ENCODE results near the gene FKBP8. TPM values are rescaled to one million over a fixed set of nuclear protein-coding genes. Genes with fewer than 3 reads are reported as not detected.
"Not testable (repeated sequence)": the region's sequence is repeated elsewhere in the genome, so short reads cannot be mapped to it uniquely, and the experiment has no call there.

FKBP8 gene
- 174 and 184 TPM in 2 replicates for total RNA-seq (2022)
- percentile 62 among the genes with signal in this experiment for Bru-seq, nascent RNA
- percentile 65 among the genes with signal in this experiment for BruChase-seq, experiment 1, labeled RNA remaining after a 2-hour chase
- percentile 75 among the genes with signal in this experiment for BruChase-seq, experiment 2, labeled RNA remaining after a 6-hour chase
- long read RNA-seq, transcript FKBP8-213 (9 exons, 1,849 nt), result major isoform, 409 of 655 reads
- long read RNA-seq, transcript FKBP8-201 (9 exons, 1,710 nt), result minor isoform, 165 of 655 reads
- long read RNA-seq, transcript FKBP8-202 (6 exons, 1,292 nt), result minor isoform, 5 of 655 reads
- long read RNA-seq, transcript FKBP8-209 (9 exons, 1,781 nt), result minor isoform, 7 of 655 reads
- long read RNA-seq, partial matches to known transcripts, result 35 of 655 reads
- long read RNA-seq, other reads (novel, unspliced or antisense), result 34 of 655 reads

DNA sequence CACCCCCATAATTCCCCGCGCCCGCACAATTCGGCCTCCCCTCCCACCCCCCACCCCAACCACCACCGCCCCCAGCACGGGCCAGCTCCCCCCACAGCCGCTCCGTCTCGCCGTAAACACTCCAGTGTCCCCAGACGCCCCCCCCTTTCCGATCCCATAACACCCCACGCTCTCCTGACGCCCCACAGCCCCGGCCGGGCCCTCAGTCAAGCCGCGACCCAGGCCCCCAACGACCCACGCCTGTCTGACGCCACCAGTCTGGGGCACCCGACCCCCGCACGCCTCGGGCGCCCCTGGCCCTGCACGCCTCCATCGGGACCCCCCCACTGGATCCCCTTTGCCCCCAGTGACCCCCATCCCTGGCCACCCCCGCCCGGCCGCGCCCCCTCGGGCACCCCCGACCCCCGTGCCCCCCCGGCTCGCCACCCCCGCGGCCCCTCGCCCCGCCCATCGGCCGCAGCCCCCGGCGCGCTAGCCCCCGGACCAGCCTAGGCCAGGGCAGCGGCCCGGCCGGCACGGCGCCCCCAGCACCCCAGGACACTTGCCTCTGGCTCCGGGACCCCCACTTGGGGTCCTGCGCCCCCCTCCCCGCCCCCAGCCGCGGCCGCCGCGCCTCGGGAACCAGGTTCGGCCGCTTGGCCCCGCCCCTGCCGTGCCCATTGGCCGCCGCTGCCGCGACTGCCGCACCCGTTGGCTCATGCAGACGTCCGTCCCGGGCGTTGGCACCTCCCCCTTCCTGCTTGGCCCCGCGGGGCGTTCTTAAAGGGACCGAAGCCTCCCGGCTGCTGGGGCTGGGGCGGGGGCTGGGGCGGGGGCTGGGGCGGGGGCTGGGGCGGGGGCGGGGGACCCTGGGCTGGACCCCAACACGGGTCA lies at the start of gene FKBP8:
Gene FKBP8, minus strand, starts transcription at position 633 of the 873 bp plus-strand sequence. CDS start 1,603 bp downstream, outside the sequence.
- Mint-ChIP-seq H3K27me3 (ENCODE audit: insufficient read depth, unreplicated experiment) (no peaks in the 10 kb centered on the region), H3K4me3 (ENCODE audit: unreplicated experiment) (peak within 1 kb of the TSS; percentile 82), H3K9me3 (ENCODE audit: unreplicated experiment) (no peaks in the 10 kb centered on the region), H3K36me3 (ENCODE audit: insufficient read depth, unreplicated experiment) (peaks cover 24% of the 10 kb centered on the region), H3K4me1 (ENCODE audit: low read depth, unreplicated experiment) (no peaks in the 10 kb centered on the region), H3K27ac (ENCODE audit: unreplicated experiment) (peak within 1 kb of the TSS; percentile 92)
- TF ChIP-seq, protein P1, sequence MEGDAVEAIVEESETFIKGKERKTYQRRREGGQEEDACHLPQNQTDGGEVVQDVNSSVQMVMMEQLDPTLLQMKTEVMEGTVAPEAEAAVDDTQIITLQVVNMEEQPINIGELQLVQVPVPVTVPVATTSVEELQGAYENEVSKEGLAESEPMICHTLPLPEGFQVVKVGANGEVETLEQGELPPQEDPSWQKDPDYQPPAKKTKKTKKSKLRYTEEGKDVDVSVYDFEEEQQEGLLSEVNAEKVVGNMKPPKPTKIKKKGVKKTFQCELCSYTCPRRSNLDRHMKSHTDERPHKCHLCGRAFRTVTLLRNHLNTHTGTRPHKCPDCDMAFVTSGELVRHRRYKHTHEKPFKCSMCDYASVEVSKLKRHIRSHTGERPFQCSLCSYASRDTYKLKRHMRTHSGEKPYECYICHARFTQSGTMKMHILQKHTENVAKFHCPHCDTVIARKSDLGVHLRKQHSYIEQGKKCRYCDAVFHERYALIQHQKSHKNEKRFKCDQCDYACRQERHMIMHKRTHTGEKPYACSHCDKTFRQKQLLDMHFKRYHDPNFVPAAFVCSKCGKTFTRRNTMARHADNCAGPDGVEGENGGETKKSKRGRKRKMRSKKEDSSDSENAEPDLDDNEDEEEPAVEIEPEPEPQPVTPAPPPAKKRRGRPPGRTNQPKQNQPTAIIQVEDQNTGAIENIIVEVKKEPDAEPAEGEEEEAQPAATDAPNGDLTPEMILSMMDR (IDR thresholded peaks at IDR 0.05; ENCODE audit: insufficient read depth in 1 of 2, low read depth in 1 of 2, low read length in 1 of 2, severe bottlenecking in 1 of 2, unreplicated experiment in 1 of 2), result no peak
- intact Hi-C loops (cut with micrococcal nuclease; ENCODE audit: unreplicated experiment), result no loop called here
- Histone ChIP-seq H3K9me3 (no peaks in the 10 kb centered on the region), H3K27me3 (replicated peaks; ENCODE audit: control insufficient read depth, insufficient read depth, low read length) (no peaks in the 10 kb centered on the region), H3K4me3 (ENCODE audit: low read depth, low read length) (peak within 1 kb of the TSS; percentile 84), H3K4me1 (peaks cover 11% of the 10 kb centered on the region), H3K36me3 (ENCODE audit: control insufficient read depth, insufficient read depth, low read length) (peaks cover 2% of the 10 kb centered on the region; the same call in 1 of the 2 replicates)
- no TSS peak for BruUV-seq (replicated peaks)
- peak; percentile 90 to 95 for DNase-seq
- ChIA-PET CTCF (interaction anchor here (0.6 kb wide), 1 partner anchor 22 kb away, joined by 3 read pairs; the partner anchor contains the start of gene ELL), POLR2A (interaction anchor here (0.7 kb wide), 1 partner anchor 376 kb away, joined by 3 read pairs; the partner anchor contains the start of gene COPE)

DNA sequence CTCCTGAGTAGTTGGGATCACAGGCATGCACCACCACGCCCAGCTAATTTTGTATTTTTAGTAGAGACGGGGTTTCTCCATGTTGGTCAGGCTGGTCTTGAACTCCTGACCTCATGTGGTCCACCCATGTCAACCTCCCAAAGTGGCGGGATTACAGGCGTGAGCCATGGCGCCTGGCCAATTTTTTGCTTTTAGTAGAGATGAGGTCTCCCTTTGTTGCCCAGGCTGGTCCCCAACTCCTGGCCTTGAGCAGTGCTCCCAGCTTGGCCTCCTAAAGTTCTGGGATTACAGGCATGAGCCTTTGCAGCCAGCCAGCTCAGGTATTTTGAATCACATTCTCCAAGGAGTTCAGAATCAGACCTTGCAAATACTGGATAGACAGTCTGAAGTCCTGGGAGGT lies 49.4 kb upstream of the FKBP8 start:
- POLR2A ChIA-PET; H3K4me1 ChIP-seq; H3K36me3 ChIP-seq (ENCODE audit: control insufficient read depth, insufficient read depth, low read length); H3K27me3 Mint-ChIP-seq (ENCODE audit: insufficient read depth, unreplicated experiment); H3K9me3 Mint-ChIP-seq (ENCODE audit: unreplicated experiment); BruUV-seq (replicated peaks); H3K27ac Mint-ChIP-seq (ENCODE audit: unreplicated experiment); H3K27me3 ChIP-seq (replicated peaks; ENCODE audit: control insufficient read depth, insufficient read depth, low read length); DNase-seq; H3K4me3 Mint-ChIP-seq (ENCODE audit: unreplicated experiment); H3K9me3 ChIP-seq; H3K4me3 ChIP-seq (ENCODE audit: low read depth, low read length): not testable (repeated sequence)
- intact Hi-C loops (cut with micrococcal nuclease; ENCODE audit: unreplicated experiment), result loop anchor here (1.0 kb wide), 1 partner anchor 14 kb away; the partner anchor contains the start of gene CRLF1
- H3K4me1 Mint-ChIP-seq (ENCODE audit: low read depth, unreplicated experiment), result peaks cover 12% of the 10 kb centered on the region
- H3K36me3 Mint-ChIP-seq (ENCODE audit: insufficient read depth, unreplicated experiment), result peaks cover 16% of the 10 kb centered on the region
- CTCF ChIA-PET, result interaction anchor here (0.7 kb wide), 1 partner anchor 79 kb away, joined by 3 read pairs; no protein-coding TSS in a partner anchor

DNA sequence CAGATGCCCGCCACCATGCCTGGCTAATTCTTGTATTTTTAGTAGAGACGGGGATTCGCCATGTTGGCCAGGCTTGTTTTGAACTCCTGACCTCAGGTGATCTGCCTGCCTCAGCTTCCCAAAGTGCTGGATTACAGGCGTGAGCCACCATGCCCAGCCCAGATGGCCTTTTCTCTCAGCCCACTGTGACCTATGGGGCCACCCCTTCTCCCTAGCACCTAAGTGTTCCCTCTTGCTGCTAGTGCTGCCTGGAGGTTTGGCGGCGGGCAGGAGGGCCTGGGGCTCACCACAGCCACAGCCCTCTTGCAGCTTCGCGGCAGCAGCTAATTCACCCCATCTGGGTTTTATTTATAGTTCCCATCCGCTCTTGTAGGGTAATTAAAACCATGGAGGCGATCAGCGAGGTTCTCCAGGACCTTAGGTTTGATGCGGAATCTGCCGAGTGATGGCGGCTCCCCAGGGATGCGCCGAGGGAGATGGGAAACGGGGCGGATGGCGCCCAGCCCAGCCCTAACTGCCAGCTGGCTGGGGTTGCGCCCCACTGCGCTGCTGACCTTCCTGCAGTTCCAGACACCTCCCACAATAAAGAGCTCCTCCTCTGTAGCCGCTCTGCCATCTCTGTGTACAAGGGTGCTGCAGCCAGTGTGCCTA lies 48.5 kb upstream of the FKBP8 start:
- no TSS peak for BruUV-seq (replicated peaks)
- TF ChIP-seq, protein P1 (IDR thresholded peaks at IDR 0.05; ENCODE audit: insufficient read depth in 1 of 2, low read depth in 1 of 2, low read length in 1 of 2, severe bottlenecking in 1 of 2, unreplicated experiment in 1 of 2), result no peak
- H3K4me3 Mint-ChIP-seq (ENCODE audit: unreplicated experiment), result peak overlapping the region; percentile 82
- intact Hi-C loops (cut with micrococcal nuclease; ENCODE audit: unreplicated experiment), result no loop called here
- no peaks in the 10 kb centered on the region for H3K27me3 Mint-ChIP-seq (ENCODE audit: insufficient read depth, unreplicated experiment)
- Histone ChIP-seq H3K9me3 (no peaks in the 10 kb centered on the region), H3K36me3 (ENCODE audit: control insufficient read depth, insufficient read depth, low read length) (no peaks in the 10 kb centered on the region), H3K4me1 (peaks cover 4% of the 10 kb centered on the region; the same call in 1 of the 2 replicates), H3K27me3 (replicated peaks; ENCODE audit: control insufficient read depth, insufficient read depth, low read length) (no peaks in the 10 kb centered on the region), H3K4me3 (ENCODE audit: low read depth, low read length) (no peak overlapping the region)
- ChIA-PET CTCF (no interaction called here), POLR2A (no interaction called here)
- peaks cover 18% of the 10 kb centered on the region for H3K36me3 Mint-ChIP-seq (ENCODE audit: insufficient read depth, unreplicated experiment)
- DNase-seq, result no peak
- H3K4me1 Mint-ChIP-seq (ENCODE audit: low read depth, unreplicated experiment), result peaks cover 14% of the 10 kb centered on the region
- no peaks in the 10 kb centered on the region for H3K9me3 Mint-ChIP-seq (ENCODE audit: unreplicated experiment)
- no peak overlapping the region for H3K27ac Mint-ChIP-seq (ENCODE audit: unreplicated experiment)
